BJ (cell line): ENCODE data around the gene BIRC7. TPM values are rescaled to one million over a fixed set of nuclear protein-coding genes. Genes with fewer than 3 reads are reported as not detected.

Source experiments
- CTCF ChIA-PET: fragments of 350-600 bp; formaldehyde crosslinking; extraction: SDS; loops from one replicate; lab custom pipeline; 2021; ENCODE audit warnings: antibody characterized with exemption, inconsistent platforms; lab: Yijun Ruan, JAX
- POLR2A ChIA-PET: fragments of 300-600 bp; sonication (Branson Sonifier 250); formaldehyde crosslinking; extraction: SDS; loops from one replicate; lab custom pipeline; 2021; ENCODE audit warnings: antibody characterized with exemption; lab: Charles Lee
- DNase-seq: peaks from one replicate; pipeline ENCODE4 v3.0.0-alpha.2; 2011; ENCODE audit warnings: low read depth
- H3K27me3 ChIP-seq: 2 replicates; pipeline ENCODE4 v1.6.0; 2011; ENCODE audit warnings: low read length; ENCODE audit not compliant: control insufficient read depth, insufficient read depth
- H3K36me3 ChIP-seq: 2 replicates; pipeline ENCODE4 v1.5.1; 2011; ENCODE audit warnings: low read length; ENCODE audit not compliant: control insufficient read depth, insufficient read depth
- H3K4me3 ChIP-seq: 2 replicates; pipeline ENCODE4 v1.5.1; 2011; ENCODE audit warnings: low read depth, mild to moderate bottlenecking, control low read depth, low read length
- polyA plus RNA-seq: library from polyadenylated mRNA; depleted of rRNA; stranded (reverse); fragments of >200 nt; gene quantifications from 2 replicates; pipeline ENCODE4 v1.2.3, GENCODE V29; 2011
- TF ChIP-seq, protein P1 (sequence below): IDR thresholded peaks from 2 replicates; pipeline ENCODE4 v1.5.1; 2011; ENCODE audit warnings: low read depth, mild to moderate bottlenecking, control low read depth, inconsistent platforms, low read length, moderate library complexity; ENCODE audit not compliant: insufficient read depth

The BIRC7 gene
- polyA plus RNA-seq, 1 experiment = not detected

DNA sequence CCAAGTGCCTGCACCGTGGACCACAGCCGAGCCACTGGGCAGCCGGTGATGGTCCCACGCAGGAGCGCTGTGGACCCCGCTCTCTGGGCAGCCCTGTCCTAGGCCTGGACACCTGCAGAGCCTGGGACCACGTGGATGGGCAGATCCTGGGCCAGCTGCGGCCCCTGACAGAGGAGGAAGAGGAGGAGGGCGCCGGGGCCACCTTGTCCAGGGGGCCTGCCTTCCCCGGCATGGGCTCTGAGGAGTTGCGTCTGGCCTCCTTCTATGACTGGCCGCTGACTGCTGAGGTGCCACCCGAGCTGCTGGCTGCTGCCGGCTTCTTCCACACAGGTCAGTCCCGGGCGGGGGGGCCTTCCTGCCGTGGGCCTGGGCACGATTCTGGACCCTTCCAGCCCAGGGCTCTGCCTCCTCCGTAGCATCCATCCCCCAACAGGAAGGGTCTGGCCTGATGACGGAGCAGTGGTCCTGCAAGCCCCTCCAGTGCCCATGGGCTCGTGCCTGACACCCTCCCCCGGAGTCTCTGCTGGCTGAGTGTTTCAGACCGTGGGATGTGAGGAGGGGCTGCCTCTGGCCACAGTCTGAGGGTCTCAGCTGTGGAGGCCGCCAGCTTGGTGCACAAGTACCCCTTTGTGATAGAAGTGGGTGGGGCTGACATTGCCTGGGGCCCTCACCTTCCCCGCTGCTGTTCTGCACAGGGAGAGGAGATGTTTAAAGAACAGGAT, 572 bp downstream of the BIRC7 start:
- TF ChIP-seq, protein P1, sequence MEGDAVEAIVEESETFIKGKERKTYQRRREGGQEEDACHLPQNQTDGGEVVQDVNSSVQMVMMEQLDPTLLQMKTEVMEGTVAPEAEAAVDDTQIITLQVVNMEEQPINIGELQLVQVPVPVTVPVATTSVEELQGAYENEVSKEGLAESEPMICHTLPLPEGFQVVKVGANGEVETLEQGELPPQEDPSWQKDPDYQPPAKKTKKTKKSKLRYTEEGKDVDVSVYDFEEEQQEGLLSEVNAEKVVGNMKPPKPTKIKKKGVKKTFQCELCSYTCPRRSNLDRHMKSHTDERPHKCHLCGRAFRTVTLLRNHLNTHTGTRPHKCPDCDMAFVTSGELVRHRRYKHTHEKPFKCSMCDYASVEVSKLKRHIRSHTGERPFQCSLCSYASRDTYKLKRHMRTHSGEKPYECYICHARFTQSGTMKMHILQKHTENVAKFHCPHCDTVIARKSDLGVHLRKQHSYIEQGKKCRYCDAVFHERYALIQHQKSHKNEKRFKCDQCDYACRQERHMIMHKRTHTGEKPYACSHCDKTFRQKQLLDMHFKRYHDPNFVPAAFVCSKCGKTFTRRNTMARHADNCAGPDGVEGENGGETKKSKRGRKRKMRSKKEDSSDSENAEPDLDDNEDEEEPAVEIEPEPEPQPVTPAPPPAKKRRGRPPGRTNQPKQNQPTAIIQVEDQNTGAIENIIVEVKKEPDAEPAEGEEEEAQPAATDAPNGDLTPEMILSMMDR = no peak
- H3K36me3 ChIP-seq = no peaks in the 10 kb centered on the region
- ChIA-PET POLR2A (no interaction called here), CTCF (interaction anchor here (2.4 to 8.1 kb wide), 2 partner anchors 12 to 17 kb away, joined by 8 to 83 read pairs; no protein-coding TSS in a partner anchor)
- no peaks in the 10 kb centered on the region for H3K27me3 ChIP-seq
- no peak overlapping the region for H3K4me3 ChIP-seq
- DNase-seq = no peak

DNA sequence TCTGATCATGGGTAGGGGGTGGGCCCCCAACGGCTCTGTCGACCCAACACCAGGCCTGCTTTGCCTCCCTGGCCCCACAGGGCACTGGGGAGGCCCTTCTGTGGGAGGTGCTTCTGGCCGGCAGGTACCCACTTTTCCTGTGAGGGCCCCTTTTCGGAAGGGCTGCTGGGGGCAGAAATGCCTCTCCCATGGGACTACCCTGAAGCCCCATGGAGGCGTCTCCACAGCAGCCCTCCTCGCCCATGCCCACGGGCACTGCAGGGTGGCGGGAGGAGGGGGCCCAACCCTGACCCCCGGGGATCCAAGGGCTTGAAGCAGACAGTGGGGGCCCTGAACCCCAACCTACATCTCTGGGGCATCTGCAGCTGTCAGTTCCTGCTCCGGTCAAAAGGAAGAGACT, 2.3 kb downstream of the BIRC7 start:
- ChIA-PET POLR2A (no interaction called here), CTCF (interaction anchor here (8.1 kb wide), 1 partner anchor 14 kb away, joined by 83 read pairs; no protein-coding TSS in a partner anchor)
- TF ChIP-seq, protein P1 = no peak
- Histone ChIP-seq H3K4me3 (no peak overlapping the region), H3K36me3 (no peaks in the 10 kb centered on the region), H3K27me3 (peaks cover 2% of the 10 kb centered on the region; the same call in 1 of the 2 replicates)
- DNase-seq = no peak

DNA sequence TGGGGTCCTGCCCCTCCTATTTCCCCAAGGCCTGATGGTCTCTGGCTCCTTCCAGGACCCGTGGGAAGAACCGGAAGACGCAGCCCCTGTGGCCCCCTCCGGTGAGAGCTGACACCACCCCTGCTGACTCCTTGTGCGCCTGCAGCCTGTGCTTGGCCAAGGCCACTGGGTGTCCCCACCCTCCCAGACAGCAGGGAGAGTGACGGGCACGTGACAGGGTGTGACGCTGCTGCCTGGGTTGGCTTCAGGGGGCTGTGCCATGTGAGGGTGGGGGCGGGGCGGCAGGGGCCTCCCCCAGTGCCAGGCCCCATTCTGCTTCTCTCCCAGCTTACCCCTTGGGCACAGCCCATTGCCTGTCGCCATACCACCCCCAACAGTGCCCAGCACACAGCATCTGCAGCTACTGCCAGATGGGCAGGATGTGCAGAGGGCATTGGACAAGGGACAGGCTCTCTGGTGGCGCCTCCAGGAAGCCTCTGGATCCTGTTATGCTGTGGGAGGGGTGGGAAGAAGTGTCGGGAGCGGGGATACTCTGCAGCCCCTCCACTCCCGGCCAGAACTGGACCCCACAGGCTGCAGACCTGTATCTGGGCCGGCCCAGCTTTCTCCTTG, 2.9 kb downstream of the BIRC7 start:
- Histone ChIP-seq H3K36me3 (no peaks in the 10 kb centered on the region), H3K27me3 (peaks cover 2% of the 10 kb centered on the region; the same call in 1 of the 2 replicates), H3K4me3 (no peak overlapping the region)
- ChIA-PET POLR2A (no interaction called here), CTCF (interaction anchor here (8.1 kb wide), 1 partner anchor 14 kb away, joined by 83 read pairs; no protein-coding TSS in a partner anchor)
- DNase-seq = no peak
- TF ChIP-seq, protein P1 = no peak

DNA sequence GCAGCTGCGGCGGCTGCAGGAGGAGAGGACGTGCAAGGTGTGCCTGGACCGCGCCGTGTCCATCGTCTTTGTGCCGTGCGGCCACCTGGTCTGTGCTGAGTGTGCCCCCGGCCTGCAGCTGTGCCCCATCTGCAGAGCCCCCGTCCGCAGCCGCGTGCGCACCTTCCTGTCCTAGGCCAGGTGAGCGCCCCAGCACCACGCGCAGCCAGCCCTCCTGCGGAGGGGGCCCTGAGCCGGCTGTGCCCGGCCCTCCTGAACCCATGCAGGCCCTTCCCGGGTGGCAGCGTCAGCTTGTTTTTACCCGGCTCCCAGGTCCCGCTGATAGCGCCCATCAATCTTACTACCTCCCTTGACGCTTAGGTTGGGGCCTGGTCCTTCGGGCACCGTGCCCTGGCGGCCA, 3.7 kb downstream of the BIRC7 start:
- POLR2A ChIA-PET = no interaction called here
- Histone ChIP-seq H3K27me3 (peaks cover 2% of the 10 kb centered on the region; the same call in 1 of the 2 replicates), H3K4me3 (no peak overlapping the region), H3K36me3 (no peaks in the 10 kb centered on the region)
- CTCF ChIA-PET = interaction anchor here (0.8 to 8.1 kb wide), 2 partner anchors 15 to 29 kb away, joined by 3 to 83 read pairs; no protein-coding TSS in a partner anchor
- TF ChIP-seq, protein P1 = no peak
- DNase-seq = no peak

DNA sequence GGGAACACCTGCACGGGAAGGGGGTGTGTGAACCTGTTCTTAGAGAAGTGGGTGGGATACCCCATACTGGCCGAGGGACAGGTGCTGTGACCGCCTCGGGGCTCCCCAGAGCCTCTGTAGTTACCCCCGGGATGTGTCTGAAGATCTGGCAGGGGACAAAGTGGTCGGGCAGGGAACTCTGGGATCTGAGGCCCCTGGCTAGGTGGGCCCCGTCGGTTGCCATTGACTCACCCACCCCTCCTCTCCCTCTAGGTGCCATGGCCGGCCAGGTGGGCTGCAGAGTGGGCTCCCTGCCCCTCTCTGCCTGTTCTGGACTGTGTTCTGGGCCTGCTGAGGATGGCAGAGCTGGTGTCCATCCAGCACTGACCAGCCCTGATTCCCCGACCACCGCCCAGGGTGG, 4.3 kb downstream of the BIRC7 start:
- DNase-seq = no peak
- TF ChIP-seq, protein P1 = no peak
- ChIA-PET CTCF (interaction anchor here (0.8 to 8.1 kb wide), 2 partner anchors 16 to 29 kb away, joined by 3 to 83 read pairs; no protein-coding TSS in a partner anchor), POLR2A (no interaction called here)
- Histone ChIP-seq H3K27me3 (peaks cover 2% of the 10 kb centered on the region; the same call in 1 of the 2 replicates), H3K36me3 (no peaks in the 10 kb centered on the region), H3K4me3 (no peak overlapping the region)
